HG03469 (cell line): ENCODE measurements around the gene MSANTD3.
A peak's percentile ranks its signal among the peaks of the same experiment; 100 is the strongest.
"Not testable (repeated sequence)": the region's sequence is repeated elsewhere in the genome, so short reads cannot be mapped to it uniquely, and the experiment has no call there.

Experiments used
- ATAC-seq: cut with Tn5 transposase; IDR thresholded peaks from one replicate; pipeline ENCODE4 v1.9.1; 2021; ENCODE audit warnings: mild to moderate bottlenecking, moderate library complexity, moderate number of reproducible peaks; ENCODE audit not compliant: unreplicated experiment

MSANTD3 gene

GRCh38 chr9:100426530-100427365 lies at the start of gene MSANTD3:
TSS of gene MSANTD3 (plus strand) at chr9:100427143. CDS start at chr9:100441939, 14,796 bp downstream.
- peak; percentile 46 for ATAC-seq

- ATAC-seq, result no peak
Observed at GRCh38 chr9:100379862-100380261, 47.1 kb upstream of the MSANTD3 start.

- not testable (repeated sequence) for ATAC-seq
Observed at GRCh38 chr9:100392989-100393388, 34.0 kb upstream of the MSANTD3 start.

GRCh38 chr9:100394032-100394695 lies 32.8 kb upstream of the MSANTD3 start:
- no peak for ATAC-seq

GRCh38 chr9:100394816-100395215 lies 32.1 kb upstream of the MSANTD3 start:
- no peak for ATAC-seq

GRCh38 chr9:100396769-100397168 lies 30.2 kb upstream of the MSANTD3 start:
- no peak for ATAC-seq

GRCh38 chr9:100397529-100398266 lies 29.2 kb upstream of the MSANTD3 start:
- no peak for ATAC-seq

- no peak for ATAC-seq
Observed at GRCh38 chr9:100401042-100401441, 25.9 kb upstream of the MSANTD3 start.

GRCh38 chr9:100406962-100407361 lies 20.0 kb upstream of the MSANTD3 start:
- ATAC-seq, result no peak

GRCh38 chr9:100408546-100409175 lies 18.3 kb upstream of the MSANTD3 start:
- ATAC-seq, result no peak

GRCh38 chr9:100409176-100409556 lies 17.8 kb upstream of the MSANTD3 start:
- ATAC-seq, result no peak

GRCh38 chr9:100411472-100412283 lies 15.3 kb upstream of the MSANTD3 start:
- peak; percentile 99 for ATAC-seq

- no peak for ATAC-seq
Observed at GRCh38 chr9:100413839-100414420, 13.0 kb upstream of the MSANTD3 start.

GRCh38 chr9:100417815-100418214 lies 9.1 kb upstream of the MSANTD3 start:
- no peak for ATAC-seq

- ATAC-seq, result no peak
Observed at GRCh38 chr9:100419166-100419565, 7.8 kb upstream of the MSANTD3 start.

GRCh38 chr9:100421116-100421515 lies 5.8 kb upstream of the MSANTD3 start:
- ATAC-seq, result not testable (repeated sequence)

GRCh38 chr9:100425758-100426157 lies 1.2 kb upstream of the MSANTD3 start:
- ATAC-seq, result no peak

- no peak for ATAC-seq
Observed at GRCh38 chr9:100426189-100426529, 784 bp upstream of the MSANTD3 start.

GRCh38 chr9:100427366-100428263 lies 672 bp downstream of the MSANTD3 start:
- ATAC-seq, result peak; percentile 38
